GM18526 (cell line): ENCODE data around the gene SETBP1.

Source experiments
- POLR2A ChIP-seq: IDR thresholded peaks from 3 replicates; pipeline ENCODE4 v1.6.1; 2011; ENCODE audit not compliant: insufficient read length; ENCODE audit errors: extremely low read depth

SETBP1 gene

GRCh38 chr18:44880170-44880569, 199.5 kb downstream of the SETBP1 start:
- no peak for TF ChIP-seq POLR2A

GRCh38 chr18:44881461-44882162, 200.9 kb downstream of the SETBP1 start:
- no peak for TF ChIP-seq POLR2A

GRCh38 chr18:44882163-44882868, 201.6 kb downstream of the SETBP1 start:
- TF ChIP-seq POLR2A: no peak

GRCh38 chr18:44883671-44884070, 203.0 kb downstream of the SETBP1 start:
- no peak for TF ChIP-seq POLR2A

- TF ChIP-seq POLR2A: no peak
Measured at GRCh38 chr18:44884431-44884830, 203.7 kb downstream of the SETBP1 start.

GRCh38 chr18:44885507-44885906, 204.8 kb downstream of the SETBP1 start:
- no peak for TF ChIP-seq POLR2A

- TF ChIP-seq POLR2A: no peak
Measured at GRCh38 chr18:44887227-44887631, 206.5 kb downstream of the SETBP1 start.

- TF ChIP-seq POLR2A: no peak
Measured at GRCh38 chr18:44889111-44889510, 208.4 kb downstream of the SETBP1 start.

- TF ChIP-seq POLR2A: no peak
Measured at GRCh38 chr18:44893045-44893706, 212.5 kb downstream of the SETBP1 start.

GRCh38 chr18:44893966-44894365, 213.3 kb downstream of the SETBP1 start:
- TF ChIP-seq POLR2A: no peak

GRCh38 chr18:44895176-44895798, 214.6 kb downstream of the SETBP1 start:
- no peak for TF ChIP-seq POLR2A

- TF ChIP-seq POLR2A: no peak
Measured at GRCh38 chr18:44896846-44897245, 216.2 kb downstream of the SETBP1 start.

- no peak for TF ChIP-seq POLR2A
Measured at GRCh38 chr18:44897411-44897810, 216.7 kb downstream of the SETBP1 start.

GRCh38 chr18:44897816-44898215, 217.1 kb downstream of the SETBP1 start:
- no peak for TF ChIP-seq POLR2A

GRCh38 chr18:44898498-44898897, 217.8 kb downstream of the SETBP1 start:
- TF ChIP-seq POLR2A: no peak

GRCh38 chr18:44899832-44900231, 219.1 kb downstream of the SETBP1 start:
- no peak for TF ChIP-seq POLR2A
